CD4-positive, alpha-beta T cell (primary cell): ENCODE results near the gene CTNNA2. TPM values are rescaled to one million over a fixed set of nuclear protein-coding genes. Genes with fewer than 3 reads are reported as not detected.

Experiments used
- ATAC-seq: fragments of 200-7000 bp; cut with Tn5 transposase; one replicate; pipeline ENCODE4 v1.10.0; 2022; ENCODE audit warnings: mild to moderate bottlenecking; ENCODE audit not compliant: poor library complexity
- CTCF ChIA-PET: fragments of 350-600 bp; sonication (Branson Sonifier 250); formaldehyde crosslinking; loops from one replicate; lab custom pipeline; 2021; ENCODE audit warnings: antibody characterized with exemption, inconsistent platforms; lab: Charles Lee
- POLR2A ChIA-PET: fragments of 350-600 bp; sonication (Branson Sonifier 250); formaldehyde crosslinking; loops from one replicate; lab custom pipeline; 2021; ENCODE audit warnings: antibody characterized with exemption, inconsistent platforms; lab: Charles Lee
- DNase-seq, 14 experiments: peaks; one replicate each; pipeline ENCODE4 v3.0.0-alpha.2; 2013 to 2020; ENCODE audit warnings: mixed read lengths in 2 of 14
- H3K27ac ChIP-seq, 2 donors: one replicate each; pipeline versions ENCODE4 v1.5.1 to v1.7.0; 2013; ENCODE audit warnings: low read length in 2 of 2, low read depth in 1 of 2, mild to moderate bottlenecking in 1 of 2
- H3K27me3 ChIP-seq, 2 experiments: 1 replicate in 1 of 2; 2 replicates in 1 of 2; pipeline versions ENCODE4 v1.6.1 to v1.7.0; 2013; ENCODE audit warnings: low read length in 2 of 2, control low read depth in 1 of 2, mild to moderate bottlenecking in 1 of 2, moderate library complexity in 1 of 2; ENCODE audit not compliant: insufficient read depth in 2 of 2, control insufficient read depth in 1 of 2
- H3K36me3 ChIP-seq: one replicate; pipeline ENCODE4 v1.6.1; 2013; ENCODE audit warnings: low read length, control low read depth; ENCODE audit not compliant: insufficient read depth
- H3K4me1 ChIP-seq: one replicate; pipeline ENCODE4 v1.6.1; 2013; ENCODE audit warnings: low read length, control low read depth; ENCODE audit not compliant: insufficient read depth
- H3K4me3 ChIP-seq: one replicate; pipeline ENCODE4 v1.5.1; 2013; ENCODE audit warnings: mild to moderate bottlenecking, low read length, moderate library complexity
- H3K9me3 ChIP-seq, 2 experiments: 1 replicate in 1 of 2; 2 replicates in 1 of 2; pipeline versions ENCODE4 v1.6.1 to v1.7.0; 2013; ENCODE audit warnings: low read length in 2 of 2, mild to moderate bottlenecking in 2 of 2, control low read depth in 1 of 2, moderate library complexity in 1 of 2; ENCODE audit not compliant: control insufficient read depth in 1 of 2, insufficient read depth in 1 of 2
- H3K27ac Mint-ChIP-seq: one replicate; pipeline ENCODE4 v1.8.0; 2020; ENCODE audit warnings: mixed read lengths
- H3K27me3 Mint-ChIP-seq: one replicate; pipeline ENCODE4 v1.8.0; 2021; ENCODE audit warnings: mixed read lengths
- H3K36me3 Mint-ChIP-seq: one replicate; pipeline ENCODE4 v1.8.0; 2021; ENCODE audit warnings: low read depth, mixed read lengths
- H3K4me1 Mint-ChIP-seq: one replicate; pipeline ENCODE4 v1.8.0; 2021; ENCODE audit warnings: low read depth, mixed read lengths
- H3K4me3 Mint-ChIP-seq: one replicate; pipeline ENCODE4 v1.8.0; 2020; ENCODE audit warnings: mild to moderate bottlenecking, mixed read lengths
- H3K9me3 Mint-ChIP-seq: one replicate; pipeline ENCODE4 v1.8.0; 2020; ENCODE audit warnings: mixed read lengths
- CTCF ChIP-seq: fragments of 200-600 bp; IDR thresholded peaks from one replicate; pipeline ENCODE4 v1.8.0; 2022; ENCODE audit warnings: antibody characterized with exemption, mild to moderate bottlenecking
- intact Hi-C, 2 experiments: fragments of 100-400 bp; cut with DNase I in 1 of 2; cut with micrococcal nuclease in 1 of 2; formaldehyde crosslinking; loops; one replicate each; pipeline versions ENCODE4 v1.15.1 to v1.9.0; 2023 to 2025; cut with DNase I, micrococcal nuclease
- total RNA-seq, 174 experiments: library from RNA in 2 of 174; stranded (reverse) in 2 of 174; gene quantifications; one replicate each; pipeline ENCODE4 v1.2.3 and lab custom pipeline; 2021 to 2026

The CTNNA2 gene
- total RNA-seq, 2 experiments from 2014 or later = not detected

- CTCF ChIA-PET = no interaction called here
- no peak for TF ChIP-seq CTCF
- ATAC-seq (no peak), DNase-seq (no peak)
- H3K9me3 ChIP-seq = no peaks in the 10 kb centered on the region
- H3K27ac ChIP-seq = no peak overlapping the region
- no peaks in the 10 kb centered on the region for H3K4me1 Mint-ChIP-seq
- H3K36me3 Mint-ChIP-seq = no peaks in the 10 kb centered on the region
- no peaks in the 10 kb centered on the region for H3K4me1 ChIP-seq
- H3K27me3 ChIP-seq = no peaks in the 10 kb centered on the region
- POLR2A ChIA-PET = no interaction called here
- H3K27ac Mint-ChIP-seq = no peak overlapping the region
- intact Hi-C loops = no loop called here
- no peak overlapping the region for H3K4me3 Mint-ChIP-seq
- H3K27me3 Mint-ChIP-seq = no peaks in the 10 kb centered on the region
- H3K36me3 ChIP-seq = no peaks in the 10 kb centered on the region
- no peak overlapping the region for H3K4me3 ChIP-seq
- H3K9me3 Mint-ChIP-seq = peaks cover 4% of the 10 kb centered on the region
These were observed 537.4 kb downstream of the CTNNA2 start for GRCh38 chr2:80050246-80050645.

- Histone ChIP-seq H3K4me1 (no peaks in the 10 kb centered on the region), H3K9me3 (no peaks in the 10 kb centered on the region), H3K36me3 (no peaks in the 10 kb centered on the region), H3K4me3 (no peak overlapping the region), H3K27ac (no peak overlapping the region), H3K27me3 (no peaks in the 10 kb centered on the region)
- POLR2A ChIA-PET = no interaction called here
- DNase-seq (no peak), ATAC-seq (no peak)
- no peak overlapping the region for H3K27ac Mint-ChIP-seq
- intact Hi-C loops = no loop called here
- no peaks in the 10 kb centered on the region for H3K27me3 Mint-ChIP-seq
- CTCF ChIA-PET = no interaction called here
- H3K4me1 Mint-ChIP-seq = no peaks in the 10 kb centered on the region
- H3K4me3 Mint-ChIP-seq = no peak overlapping the region
- no peaks in the 10 kb centered on the region for H3K36me3 Mint-ChIP-seq
- TF ChIP-seq CTCF = no peak
- H3K9me3 Mint-ChIP-seq = no peaks in the 10 kb centered on the region
These were observed 540.9 kb downstream of the CTNNA2 start for GRCh38 chr2:80053522-80054345.

GRCh38 chr2:80054346-80054675 is 541.5 kb downstream of the CTNNA2 start:
- intact Hi-C loops = no loop called here
- H3K27me3 Mint-ChIP-seq = no peaks in the 10 kb centered on the region
- H3K27me3 ChIP-seq = no peaks in the 10 kb centered on the region
- ATAC-seq = no peak
- POLR2A ChIA-PET = no interaction called here
- no peaks in the 10 kb centered on the region for H3K9me3 Mint-ChIP-seq
- no peak for TF ChIP-seq CTCF
- no peaks in the 10 kb centered on the region for H3K9me3 ChIP-seq
- no peaks in the 10 kb centered on the region for H3K36me3 Mint-ChIP-seq
- CTCF ChIA-PET = no interaction called here
- no peaks in the 10 kb centered on the region for H3K36me3 ChIP-seq
- H3K4me3 Mint-ChIP-seq = no peak overlapping the region
- no peak overlapping the region for H3K27ac ChIP-seq
- no peak for DNase-seq
- no peaks in the 10 kb centered on the region for H3K4me1 ChIP-seq
- no peaks in the 10 kb centered on the region for H3K4me1 Mint-ChIP-seq
- H3K27ac Mint-ChIP-seq = no peak overlapping the region
- no peak overlapping the region for H3K4me3 ChIP-seq
